Activated CD4-positive, alpha-beta T cell treated with anti-CD3 and anti-CD28 coated beads for 36 hours (primary cell): ENCODE measurements around the gene NLGN1. TPM values are rescaled to one million over a fixed set of nuclear protein-coding genes. Genes with fewer than 3 reads are reported as not detected.

Experiments used
- ATAC-seq: fragments of 200-7000 bp; cut with Tn5 transposase; one replicate; pipeline ENCODE4 v1.10.0; 2021; ENCODE audit warnings: mild to moderate bottlenecking, moderate library complexity
- CTCF ChIA-PET: fragments of 350-600 bp; sonication (Branson Sonifier 250); formaldehyde crosslinking; loops from one replicate; lab custom pipeline; 2021; ENCODE audit warnings: antibody characterized with exemption; lab: Charles Lee
- POLR2A ChIA-PET: fragments of 350-600 bp; sonication (Branson Sonifier 250); formaldehyde crosslinking; loops from one replicate; lab custom pipeline; 2021; ENCODE audit warnings: antibody characterized with exemption, inconsistent platforms; lab: Charles Lee
- DNase-seq: peaks from one replicate; pipeline ENCODE4 v3.0.0-alpha.2; 2020
- H3K27ac Mint-ChIP-seq: one replicate; pipeline ENCODE4 v1.8.0; 2021; ENCODE audit warnings: mixed read lengths
- H3K27me3 Mint-ChIP-seq: one replicate; pipeline ENCODE4 v1.8.0; 2021; ENCODE audit warnings: mixed read lengths
- H3K36me3 Mint-ChIP-seq: one replicate; pipeline ENCODE4 v1.8.0; 2021; ENCODE audit warnings: low read depth, mixed read lengths
- H3K4me1 Mint-ChIP-seq: one replicate; pipeline ENCODE4 v1.8.0; 2021; ENCODE audit warnings: mixed read lengths
- H3K4me3 Mint-ChIP-seq: one replicate; pipeline ENCODE4 v1.8.0; 2021; ENCODE audit warnings: mild to moderate bottlenecking, moderate library complexity, mixed read lengths
- H3K9me3 Mint-ChIP-seq: one replicate; pipeline ENCODE4 v1.8.0; 2021; ENCODE audit warnings: low read depth, mixed read lengths
- intact Hi-C, 2 experiments: fragments of 100-400 bp; cut with DNase I in 1 of 2; cut with micrococcal nuclease in 1 of 2; formaldehyde crosslinking; loops; one replicate each; pipeline versions ENCODE4 v1.14.2 to v1.15.1; 2022 to 2024; cut with DNase I, micrococcal nuclease
- total RNA-seq, 2 experiments: library from RNA; stranded (reverse); gene quantifications; one replicate each; pipeline ENCODE4 v1.2.3, GENCODE V29; 2021

NLGN1 gene
- total RNA-seq, 2 experiments from 2014 or later, result not detected

- no peak for ATAC-seq
- ChIA-PET CTCF (no interaction called here), POLR2A (no interaction called here)
- Mint-ChIP-seq H3K36me3 (no peaks in the 10 kb centered on the region), H3K9me3 (peaks cover 5% of the 10 kb centered on the region), H3K27me3 (no peaks in the 10 kb centered on the region), H3K4me3 (no peak overlapping the region), H3K27ac (no peak overlapping the region), H3K4me1 (no peaks in the 10 kb centered on the region)
- intact Hi-C loops, result no loop called here
- DNase-seq, result no peak
These were observed 496.3 kb downstream of the NLGN1 start for GRCh38 chr3:173893835-173894234.

- Mint-ChIP-seq H3K9me3 (peaks cover 5% of the 10 kb centered on the region), H3K4me1 (no peaks in the 10 kb centered on the region), H3K27me3 (no peaks in the 10 kb centered on the region), H3K27ac (no peak overlapping the region), H3K36me3 (no peaks in the 10 kb centered on the region), H3K4me3 (no peak overlapping the region)
- ATAC-seq (no peak), DNase-seq (no peak)
- intact Hi-C loops, result no loop called here
- CTCF ChIA-PET, result interaction anchor here (1.7 kb wide), 1 partner anchor 11 kb away, joined by 7 read pairs; no protein-coding TSS in a partner anchor
- POLR2A ChIA-PET, result no interaction called here
These were observed 500.1 kb downstream of the NLGN1 start for GRCh38 chr3:173897631-173898030.

- no peak overlapping the region for H3K27ac Mint-ChIP-seq
- H3K4me1 Mint-ChIP-seq, result no peaks in the 10 kb centered on the region
- H3K9me3 Mint-ChIP-seq, result no peaks in the 10 kb centered on the region
- no peaks in the 10 kb centered on the region for H3K27me3 Mint-ChIP-seq
- intact Hi-C loops, result no loop called here
- ATAC-seq (no peak), DNase-seq (no peak)
- H3K36me3 Mint-ChIP-seq, result no peaks in the 10 kb centered on the region
- ChIA-PET CTCF (interaction anchor here (0.5 kb wide), 1 partner anchor 116 kb away, joined by 3 read pairs; no protein-coding TSS in a partner anchor), POLR2A (no interaction called here)
- H3K4me3 Mint-ChIP-seq, result no peak overlapping the region
These were observed 504.1 kb downstream of the NLGN1 start for GRCh38 chr3:173901649-173902048.

- no peaks in the 10 kb centered on the region for H3K27me3 Mint-ChIP-seq
- ChIA-PET CTCF (no interaction called here), POLR2A (no interaction called here)
- DNase-seq, result no peak
- no peak for ATAC-seq
- H3K4me1 Mint-ChIP-seq, result no peaks in the 10 kb centered on the region
- no peak overlapping the region for H3K4me3 Mint-ChIP-seq
- no peaks in the 10 kb centered on the region for H3K36me3 Mint-ChIP-seq
- intact Hi-C loops, result no loop called here
- H3K27ac Mint-ChIP-seq, result no peak overlapping the region
- no peaks in the 10 kb centered on the region for H3K9me3 Mint-ChIP-seq
These were observed 504.9 kb downstream of the NLGN1 start for GRCh38 chr3:173902401-173902800.

- Mint-ChIP-seq H3K4me1 (no peaks in the 10 kb centered on the region), H3K27ac (no peak overlapping the region), H3K36me3 (no peaks in the 10 kb centered on the region)
These were observed 505.3 kb downstream of the NLGN1 start for GRCh38 chr3:173902871-173903270.

GRCh38 chr3:173905381-173905780 is 507.8 kb downstream of the NLGN1 start:
- ATAC-seq (no peak), DNase-seq (no peak)
- H3K4me3 Mint-ChIP-seq, result no peak overlapping the region
- no peaks in the 10 kb centered on the region for H3K36me3 Mint-ChIP-seq
- H3K27ac Mint-ChIP-seq, result no peak overlapping the region
- H3K27me3 Mint-ChIP-seq, result no peaks in the 10 kb centered on the region
- intact Hi-C loops, result no loop called here
- no peaks in the 10 kb centered on the region for H3K9me3 Mint-ChIP-seq
- POLR2A ChIA-PET, result no interaction called here
- CTCF ChIA-PET, result no interaction called here
- no peaks in the 10 kb centered on the region for H3K4me1 Mint-ChIP-seq

More at GRCh38 chr3:173902871-173903270, 505.3 kb downstream of the NLGN1 start:
- Mint-ChIP-seq H3K4me3 (no peak overlapping the region), H3K27me3 (no peaks in the 10 kb centered on the region), H3K9me3 (no peaks in the 10 kb centered on the region)
- ChIA-PET CTCF (no interaction called here), POLR2A (no interaction called here)
- DNase-seq, result no peak
- no peak for ATAC-seq
- intact Hi-C loops, result no loop called here

- DNase-seq (no peak), ATAC-seq (no peak)
- Mint-ChIP-seq H3K27me3 (no peaks in the 10 kb centered on the region), H3K4me1 (no peaks in the 10 kb centered on the region), H3K9me3 (no peaks in the 10 kb centered on the region), H3K36me3 (no peaks in the 10 kb centered on the region), H3K4me3 (no peak overlapping the region), H3K27ac (no peak overlapping the region)
- POLR2A ChIA-PET, result interaction anchor here (0.6 kb wide), 1 partner anchor 23 kb away, joined by 3 read pairs; no protein-coding TSS in a partner anchor
- intact Hi-C loops, result no loop called here
- CTCF ChIA-PET, result no interaction called here
These were observed 513.9 kb downstream of the NLGN1 start for GRCh38 chr3:173911446-173911845.

GRCh38 chr3:173912126-173912525 is 514.6 kb downstream of the NLGN1 start:
- Mint-ChIP-seq H3K27ac (no peak overlapping the region), H3K27me3 (no peaks in the 10 kb centered on the region), H3K4me1 (no peaks in the 10 kb centered on the region), H3K36me3 (no peaks in the 10 kb centered on the region), H3K9me3 (no peaks in the 10 kb centered on the region), H3K4me3 (no peak overlapping the region)
- DNase-seq (no peak), ATAC-seq (no peak)
- intact Hi-C loops, result no loop called here
- CTCF ChIA-PET, result no interaction called here
- POLR2A ChIA-PET, result no interaction called here

- intact Hi-C loops, result no loop called here
- no peaks in the 10 kb centered on the region for H3K4me1 Mint-ChIP-seq
These were observed 515.9 kb downstream of the NLGN1 start for GRCh38 chr3:173913397-173913796.

GRCh38 chr3:173913974-173914421 is 516.5 kb downstream of the NLGN1 start:
- POLR2A ChIA-PET, result no interaction called here
- no peak for ATAC-seq
- peaks cover 3% of the 10 kb centered on the region for H3K9me3 Mint-ChIP-seq

More at GRCh38 chr3:173913397-173913796, 515.9 kb downstream of the NLGN1 start:
- DNase-seq (no peak), ATAC-seq (no peak)
- Mint-ChIP-seq H3K36me3 (no peaks in the 10 kb centered on the region), H3K9me3 (no peaks in the 10 kb centered on the region), H3K27ac (no peak overlapping the region), H3K4me3 (no peak overlapping the region), H3K27me3 (no peaks in the 10 kb centered on the region)
- CTCF ChIA-PET, result no interaction called here
- POLR2A ChIA-PET, result no interaction called here

GRCh38 chr3:173916799-173917198 is 519.3 kb downstream of the NLGN1 start:
- Mint-ChIP-seq H3K4me3 (no peak overlapping the region), H3K27me3 (no peaks in the 10 kb centered on the region), H3K36me3 (no peaks in the 10 kb centered on the region), H3K9me3 (peaks cover 4% of the 10 kb centered on the region), H3K27ac (no peak overlapping the region), H3K4me1 (no peaks in the 10 kb centered on the region)
- DNase-seq, result no peak
- intact Hi-C loops, result no loop called here
- ChIA-PET POLR2A (no interaction called here), CTCF (interaction anchor here (0.6 kb wide), 1 partner anchor 69 kb away, joined by 3 read pairs; no protein-coding TSS in a partner anchor)
- ATAC-seq, result no peak

More at GRCh38 chr3:173913974-173914421, 516.5 kb downstream of the NLGN1 start:
- Mint-ChIP-seq H3K36me3 (no peaks in the 10 kb centered on the region), H3K4me3 (no peak overlapping the region), H3K4me1 (no peaks in the 10 kb centered on the region), H3K27me3 (no peaks in the 10 kb centered on the region), H3K27ac (no peak overlapping the region)
- intact Hi-C loops, result no loop called here
- no peak for DNase-seq
- CTCF ChIA-PET, result no interaction called here

- intact Hi-C loops, result no loop called here
- ChIA-PET POLR2A (no interaction called here), CTCF (no interaction called here)
- Mint-ChIP-seq H3K27me3 (no peaks in the 10 kb centered on the region), H3K4me3 (no peak overlapping the region), H3K36me3 (no peaks in the 10 kb centered on the region), H3K4me1 (no peaks in the 10 kb centered on the region), H3K9me3 (peaks cover 4% of the 10 kb centered on the region), H3K27ac (no peak overlapping the region)
- ATAC-seq (no peak), DNase-seq (no peak)
These were observed 522.8 kb downstream of the NLGN1 start for GRCh38 chr3:173920386-173920785.
